ENCODE measurements around the gene SLC25A24.
"Not testable (repeated sequence)": the region's sequence is repeated elsewhere in the genome, so short reads cannot be mapped to it uniquely, and the experiment has no call there.

Gene SLC25A24

DNA sequence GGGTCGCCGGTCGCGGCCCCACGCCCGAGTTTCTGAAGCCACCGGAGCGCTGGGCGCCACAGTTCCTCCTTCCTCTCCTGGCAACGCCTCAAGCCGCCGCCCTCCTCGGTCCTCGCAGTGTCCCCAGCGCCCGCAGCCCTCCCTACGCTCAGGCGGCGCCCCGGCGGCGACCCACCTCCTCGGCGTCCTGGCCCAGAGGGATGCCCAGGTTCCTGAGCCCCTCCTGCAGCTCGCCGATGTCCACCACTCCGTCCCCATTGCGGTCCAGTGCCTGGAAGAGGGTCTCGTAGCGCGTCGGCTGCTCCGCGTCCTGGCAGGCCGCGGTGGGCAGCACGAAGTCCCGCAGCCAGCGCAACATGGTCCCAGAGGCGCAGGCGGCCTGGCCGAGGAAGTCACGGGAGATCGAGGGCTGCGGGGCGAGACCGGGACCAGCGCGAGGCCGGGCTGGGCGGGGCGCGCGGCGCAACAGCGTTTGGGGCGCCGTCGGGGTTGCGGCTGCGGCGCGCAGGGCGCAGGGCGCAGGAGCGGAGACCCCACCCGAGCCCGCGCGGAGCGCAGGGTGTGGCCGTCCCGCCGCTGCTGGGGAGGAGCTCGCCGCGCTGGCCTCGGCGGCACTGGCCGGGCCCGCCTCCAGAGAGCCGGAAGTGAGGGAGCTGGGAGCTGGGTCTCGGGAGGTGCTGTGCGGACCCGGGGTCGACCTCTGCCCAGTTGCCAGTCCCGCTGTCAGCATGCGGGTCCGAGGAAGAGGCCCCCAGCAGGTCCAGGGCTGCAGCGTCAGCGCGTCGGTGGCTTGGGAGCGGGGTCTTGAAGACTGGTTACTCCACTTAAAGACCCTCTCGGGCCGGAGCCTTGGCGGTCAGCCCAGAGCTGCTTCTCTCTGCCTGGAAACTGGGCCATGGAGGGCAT is at the start of gene SLC25A24:
Gene SLC25A24 (minus strand): TSS at position 563 of the 906 bp plus-strand sequence. CDS start 205 bp downstream, at position 358.
- CTCF ChIA-PET = interaction anchor here (0.8 to 1.6 kb wide), 3 partner anchors 9 to 418 kb away, joined by 4 to 8 read pairs (median 7); partner anchors contain the start of gene EEIG2
- no peak for TF ChIP-seq HDGF (IDR thresholded peaks at IDR 0.05; ENCODE audit: borderline replicate concordance)
- TF ChIP-seq FOXA1 (IDR thresholded peaks at IDR 0.05) = no peak
- TF ChIP-seq ZNF384 (IDR thresholded peaks at IDR 0.05) = no peak
- TF ChIP-seq L3MBTL2 (conservative IDR thresholded peaks at IDR 0.05) = peak; percentile 93
- TF ChIP-seq ARNT (IDR thresholded peaks at IDR 0.05) = 0 out of 2 replicates have a peak, but pooled peaks have one; percentile 15
- POLR2A ChIA-PET = interaction anchor here (0.6 to 2.0 kb wide), 15 partner anchors 9 to 1144 kb away, joined by 3 to 15 read pairs (median 4); partner anchors contain the start of genes EEIG2, PRMT6, PRPF38B and VAV3
- peak; percentile 82 for DNase-seq (ENCODE audit: extremely low spot score)

DNA sequence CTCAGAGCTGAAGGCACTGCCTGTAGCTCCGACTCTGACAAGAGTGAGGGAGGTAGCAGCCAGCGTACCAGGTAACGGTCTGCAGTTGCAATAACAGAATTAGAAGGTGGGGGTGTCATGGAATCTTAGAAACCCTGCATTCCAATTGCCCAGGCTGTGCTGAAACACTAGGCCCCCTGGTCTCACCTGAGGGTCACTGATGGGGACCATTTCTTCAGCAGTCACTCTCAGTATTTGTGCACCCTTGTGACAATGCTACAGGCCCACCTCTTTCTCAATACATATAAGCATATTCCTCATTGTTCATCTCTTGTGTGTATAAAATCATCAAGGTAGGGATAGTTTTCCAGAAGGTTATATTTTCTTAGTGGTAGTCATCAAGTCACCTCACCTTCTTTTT is 43.8 kb upstream of the SLC25A24 start, which contains the start of gene NBPF4:
Gene NBPF4 (minus strand): TSS at position 101 of the 400 bp plus-strand sequence. CDS start 315 bp downstream, outside the sequence.
- POLR2A ChIA-PET; DNase-seq (ENCODE audit: extremely low spot score); CTCF ChIA-PET: not testable (repeated sequence)

GRCh38 chr1:108239426-108239825 is 39.3 kb upstream of the SLC25A24 start:
- CTCF ChIA-PET; POLR2A ChIA-PET; DNase-seq (ENCODE audit: extremely low spot score): not testable (repeated sequence)

DNA sequence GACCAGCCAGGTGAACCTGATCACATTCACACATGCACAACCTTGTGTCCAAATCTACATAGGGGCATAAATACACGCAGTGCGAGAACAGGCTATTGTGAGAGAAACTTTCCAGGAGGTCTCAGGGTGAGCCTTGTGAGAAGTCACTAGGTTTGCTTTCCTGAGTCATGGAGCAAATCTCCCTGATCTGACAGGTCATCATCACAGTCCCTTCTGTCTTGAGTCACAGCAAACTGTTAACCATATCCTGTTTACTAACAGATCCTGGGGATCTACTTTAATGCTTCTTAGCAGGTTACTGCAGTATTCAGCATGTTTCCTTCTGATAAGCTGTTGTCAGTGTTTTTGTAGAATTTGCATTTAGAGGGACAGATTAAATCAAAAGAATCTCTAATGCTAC is 35.2 kb upstream of the SLC25A24 start:
- POLR2A ChIA-PET; DNase-seq (ENCODE audit: extremely low spot score); CTCF ChIA-PET: not testable (repeated sequence)

- POLR2A ChIA-PET; CTCF ChIA-PET; DNase-seq (ENCODE audit: extremely low spot score): not testable (repeated sequence)
Observed at GRCh38 chr1:108232183-108232582, 32.0 kb upstream of the SLC25A24 start.

- POLR2A ChIA-PET; CTCF ChIA-PET; DNase-seq (ENCODE audit: extremely low spot score): not testable (repeated sequence)
Observed at GRCh38 chr1:108229976-108230375, 29.8 kb upstream of the SLC25A24 start.

GRCh38 chr1:108227772-108228171 is 27.6 kb upstream of the SLC25A24 start:
- POLR2A ChIA-PET; CTCF ChIA-PET; DNase-seq (ENCODE audit: extremely low spot score): not testable (repeated sequence)

- CTCF ChIA-PET = not testable (repeated sequence)
Observed at GRCh38 chr1:108226855-108227254, 26.7 kb upstream of the SLC25A24 start.

GRCh38 chr1:108223226-108223625 is 23.1 kb upstream of the SLC25A24 start:
- POLR2A ChIA-PET; CTCF ChIA-PET; DNase-seq (ENCODE audit: extremely low spot score): not testable (repeated sequence)

More at GRCh38 chr1:108226855-108227254, 26.7 kb upstream of the SLC25A24 start:
- DNase-seq (ENCODE audit: extremely low spot score); POLR2A ChIA-PET: not testable (repeated sequence)

- POLR2A ChIA-PET; DNase-seq (ENCODE audit: extremely low spot score); CTCF ChIA-PET: not testable (repeated sequence)
Observed at GRCh38 chr1:108217515-108218174, 17.5 kb upstream of the SLC25A24 start.

DNA sequence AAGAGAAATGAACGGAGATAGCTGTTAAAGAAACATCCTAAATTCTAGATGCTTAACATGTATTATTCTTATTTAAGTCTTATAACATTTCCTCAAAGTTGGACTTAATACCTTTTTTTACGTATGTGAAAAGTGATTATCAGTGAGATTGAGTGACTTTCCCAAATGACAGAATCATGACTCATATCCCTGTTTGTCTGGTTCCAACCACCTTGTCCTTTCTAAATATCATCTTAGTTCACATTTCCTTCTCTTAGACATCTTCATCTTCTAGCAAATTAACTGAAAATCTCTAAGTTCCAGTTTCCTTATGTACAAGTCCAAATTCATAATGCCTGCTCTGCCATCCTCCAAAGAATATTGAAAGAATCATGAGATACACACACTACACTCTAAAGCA is 16.9 kb upstream of the SLC25A24 start:
- CTCF ChIA-PET; POLR2A ChIA-PET; DNase-seq (ENCODE audit: extremely low spot score): not testable (repeated sequence)

DNA sequence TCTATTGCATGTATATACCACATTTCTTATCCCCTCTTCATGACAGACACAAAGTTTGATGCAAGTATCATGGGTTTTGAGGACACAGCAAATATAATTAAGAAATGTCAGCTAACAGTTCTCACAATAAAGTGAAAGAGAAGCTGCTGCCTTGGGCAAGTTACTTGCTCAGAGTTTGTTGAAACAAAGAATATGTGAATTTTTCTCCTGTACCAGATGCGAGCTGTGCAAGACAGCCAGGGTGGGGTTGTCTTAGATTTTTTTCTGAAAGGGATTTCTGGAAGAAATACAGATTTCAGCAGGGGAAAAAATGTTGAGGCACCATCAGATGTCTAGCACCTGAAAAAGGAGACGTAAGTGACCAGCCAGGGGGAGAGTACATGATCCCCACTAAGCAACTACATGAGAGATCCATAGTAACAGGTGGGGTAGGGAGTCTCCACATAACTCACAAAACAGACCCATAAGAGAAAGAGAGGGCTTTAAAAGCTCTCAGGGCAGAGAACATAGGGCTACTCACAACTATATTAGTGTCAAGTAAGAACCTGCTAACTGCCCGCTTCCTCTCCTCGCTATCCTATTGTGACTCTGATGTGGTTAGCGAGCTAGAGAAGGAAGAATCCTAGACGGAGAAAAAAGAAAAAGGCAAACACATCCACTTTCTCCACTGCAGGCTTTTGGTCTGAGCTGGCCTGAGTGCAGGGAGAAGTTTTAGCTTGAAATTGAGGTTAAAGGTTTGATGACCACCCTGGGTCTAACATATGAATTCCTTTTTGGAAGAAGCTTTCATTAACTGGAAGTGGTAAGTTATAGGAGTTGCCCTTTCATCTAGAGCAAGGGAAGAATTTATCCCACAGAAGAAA is 16.1 kb upstream of the SLC25A24 start:
- POLR2A ChIA-PET; DNase-seq (ENCODE audit: extremely low spot score); CTCF ChIA-PET: not testable (repeated sequence)
